ENCODE measurements around the gene GMDS. TPM values are rescaled to one million over a fixed set of nuclear protein-coding genes. Genes with fewer than 3 reads are reported as not detected.
A peak's percentile ranks its signal among the peaks of the same experiment; 100 is the strongest.

Gene GMDS
- total and polyA plus RNA-seq, 2 experiments from 2014 or later: 30.1 to 36.5 TPM

GRCh38 chr6:1890071-1890470, 355.3 kb downstream of the GMDS start (continued):
- TF ChIP-seq JUNB (IDR thresholded peaks at IDR 0.05; ENCODE audit: unreplicated experiment) (no peak), POLR2AphosphoS5 (IDR thresholded peaks at IDR 0.05; ENCODE audit: low read depth) (no peak), ZNF331 (CRISPR knock-in tag; IDR thresholded peaks at IDR 0.05; ENCODE audit: low read depth) (no peak)
- TF ChIP-seq, protein P1, sequence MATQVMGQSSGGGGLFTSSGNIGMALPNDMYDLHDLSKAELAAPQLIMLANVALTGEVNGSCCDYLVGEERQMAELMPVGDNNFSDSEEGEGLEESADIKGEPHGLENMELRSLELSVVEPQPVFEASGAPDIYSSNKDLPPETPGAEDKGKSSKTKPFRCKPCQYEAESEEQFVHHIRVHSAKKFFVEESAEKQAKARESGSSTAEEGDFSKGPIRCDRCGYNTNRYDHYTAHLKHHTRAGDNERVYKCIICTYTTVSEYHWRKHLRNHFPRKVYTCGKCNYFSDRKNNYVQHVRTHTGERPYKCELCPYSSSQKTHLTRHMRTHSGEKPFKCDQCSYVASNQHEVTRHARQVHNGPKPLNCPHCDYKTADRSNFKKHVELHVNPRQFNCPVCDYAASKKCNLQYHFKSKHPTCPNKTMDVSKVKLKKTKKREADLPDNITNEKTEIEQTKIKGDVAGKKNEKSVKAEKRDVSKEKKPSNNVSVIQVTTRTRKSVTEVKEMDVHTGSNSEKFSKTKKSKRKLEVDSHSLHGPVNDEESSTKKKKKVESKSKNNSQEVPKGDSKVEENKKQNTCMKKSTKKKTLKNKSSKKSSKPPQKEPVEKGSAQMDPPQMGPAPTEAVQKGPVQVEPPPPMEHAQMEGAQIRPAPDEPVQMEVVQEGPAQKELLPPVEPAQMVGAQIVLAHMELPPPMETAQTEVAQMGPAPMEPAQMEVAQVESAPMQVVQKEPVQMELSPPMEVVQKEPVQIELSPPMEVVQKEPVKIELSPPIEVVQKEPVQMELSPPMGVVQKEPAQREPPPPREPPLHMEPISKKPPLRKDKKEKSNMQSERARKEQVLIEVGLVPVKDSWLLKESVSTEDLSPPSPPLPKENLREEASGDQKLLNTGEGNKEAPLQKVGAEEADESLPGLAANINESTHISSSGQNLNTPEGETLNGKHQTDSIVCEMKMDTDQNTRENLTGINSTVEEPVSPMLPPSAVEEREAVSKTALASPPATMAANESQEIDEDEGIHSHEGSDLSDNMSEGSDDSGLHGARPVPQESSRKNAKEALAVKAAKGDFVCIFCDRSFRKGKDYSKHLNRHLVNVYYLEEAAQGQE (IDR thresholded peaks at IDR 0.05; ENCODE audit: unreplicated experiment): no peak

DNA sequence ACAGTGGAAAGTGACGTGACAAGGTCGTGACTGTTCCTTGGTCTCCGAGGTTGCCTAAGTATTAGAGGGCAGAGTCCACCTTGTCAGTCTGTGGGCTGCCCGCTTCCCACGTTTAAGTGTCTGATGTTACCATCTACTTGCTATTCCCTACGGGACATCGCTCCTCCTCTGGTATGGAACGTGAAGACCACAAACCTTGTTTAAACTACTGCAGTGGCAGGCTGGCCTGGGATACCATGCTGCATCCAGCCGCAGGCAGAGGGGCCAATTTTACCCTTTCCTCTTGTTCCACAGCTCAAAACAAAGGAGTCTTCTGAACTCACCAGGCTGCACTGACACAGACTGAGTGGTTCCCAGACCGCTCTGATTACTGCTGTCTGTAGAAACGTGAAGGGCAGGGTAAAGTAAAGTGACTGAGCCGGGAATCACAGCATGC, 359.8 kb downstream of the GMDS start:
- H3K27ac Mint-ChIP-seq: no peak overlapping the region
- H3K9me2 ChIP-seq (ENCODE audit: insufficient read depth): no peaks in the 10 kb centered on the region
- no peaks in the 10 kb centered on the region for H4K20me1 ChIP-seq (replicated peaks; ENCODE audit: insufficient read depth)
- no peaks in the 10 kb centered on the region for H3K36me3 Mint-ChIP-seq (ENCODE audit: low read depth)
- H3F3A ChIP-seq (replicated peaks; ENCODE audit: low read depth): no peaks in the 10 kb centered on the region
- DNase-seq (ENCODE audit: low spot score) (no peak), ATAC-seq (peak; percentile 75)
- H3K9me3 Mint-ChIP-seq: no peaks in the 10 kb centered on the region
- no peaks in the 10 kb centered on the region for H3K4me1 ChIP-seq (ENCODE audit: insufficient read depth)
- H3K4me2 ChIP-seq: no peak overlapping the region
- no peaks in the 10 kb centered on the region for H3K79me2 ChIP-seq (replicated peaks; ENCODE audit: insufficient read depth)
- H3K4me3 ChIP-seq: no peak overlapping the region
- no peaks in the 10 kb centered on the region for H3K27me3 ChIP-seq (ENCODE audit: insufficient read depth)
- H3K4me3 Mint-ChIP-seq: no peak overlapping the region
- TF ChIP-seq EZH2 (IDR thresholded peaks at IDR 0.05; ENCODE audit: low read depth, unreplicated experiment) (no peak), ZNF331 (CRISPR knock-in tag; IDR thresholded peaks at IDR 0.05; ENCODE audit: low read depth) (no peak), CREB1 (CRISPR knock-in tag; IDR thresholded peaks at IDR 0.05; ENCODE audit: low read depth) (no peak), EZH2phosphoT487 (IDR thresholded peaks at IDR 0.05; ENCODE audit: unreplicated experiment) (no peak), POLR2AphosphoS5 (IDR thresholded peaks at IDR 0.05; ENCODE audit: low read depth) (no peak), ZNF462 (CRISPR knock-in tag; IDR thresholded peaks at IDR 0.05) (no peak)
- no peaks in the 10 kb centered on the region for H3K36me3 ChIP-seq (ENCODE audit: insufficient read depth)
- H3K27me3 Mint-ChIP-seq (ENCODE audit: insufficient read depth, low read depth, poor library complexity): no peaks in the 10 kb centered on the region
- H3K4me1 Mint-ChIP-seq: peaks cover 6% of the 10 kb centered on the region; the same call in 2 of the 3 replicates
- H3K27ac ChIP-seq (ENCODE audit: low read depth): no peak overlapping the region; the same call in 1 of the 2 replicates
- H2AFZ ChIP-seq: no peak overlapping the region
